HG02588 (cell line): ENCODE measurements around the gene KCNK3.
"Not testable (repeated sequence)": the region's sequence is repeated elsewhere in the genome, so short reads cannot be mapped to it uniquely, and the experiment has no call there.

ENCODE experiments used
- ATAC-seq: cut with Tn5 transposase; IDR thresholded peaks from one replicate; pipeline ENCODE4 v1.9.1; 2021; ENCODE audit warnings: mild to moderate bottlenecking, moderate library complexity; ENCODE audit not compliant: unreplicated experiment

KCNK3 gene

DNA sequence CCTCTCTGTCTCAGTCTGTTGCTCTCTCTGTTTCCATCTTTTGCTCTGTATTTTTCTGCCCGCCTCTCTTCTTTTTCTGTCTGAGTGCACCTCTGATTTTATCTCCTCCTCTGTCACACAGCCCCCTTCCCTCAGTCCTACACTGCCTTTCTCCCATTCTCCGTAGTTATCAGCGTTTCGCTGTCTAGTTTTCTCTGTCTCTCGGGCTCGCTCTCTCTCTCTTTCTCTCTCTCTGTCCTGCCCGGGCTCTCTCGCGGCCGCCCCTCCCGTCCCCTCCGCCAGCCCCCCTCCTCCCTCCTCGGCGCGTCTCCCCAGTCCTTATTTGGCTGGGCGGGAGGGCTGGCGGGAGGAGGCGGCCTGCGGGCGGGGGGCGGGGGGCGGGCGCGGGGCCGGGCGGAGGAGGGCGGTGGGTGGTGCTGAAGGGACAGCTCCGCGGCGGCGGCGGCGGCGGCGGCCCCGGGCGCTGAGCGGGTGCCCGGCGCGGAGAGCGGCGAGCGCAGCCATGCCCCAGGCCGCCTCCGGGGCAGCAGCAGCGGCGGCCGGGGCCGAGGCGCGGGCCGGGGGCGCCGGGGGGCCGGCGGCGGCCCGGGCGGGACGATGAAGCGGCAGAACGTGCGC lies at the start of gene KCNK3:
TSS of gene KCNK3 (plus strand) at position 444 of the 618 bp plus-strand sequence. CDS start at position 598, 154 bp downstream.
- no peak for ATAC-seq

DNA sequence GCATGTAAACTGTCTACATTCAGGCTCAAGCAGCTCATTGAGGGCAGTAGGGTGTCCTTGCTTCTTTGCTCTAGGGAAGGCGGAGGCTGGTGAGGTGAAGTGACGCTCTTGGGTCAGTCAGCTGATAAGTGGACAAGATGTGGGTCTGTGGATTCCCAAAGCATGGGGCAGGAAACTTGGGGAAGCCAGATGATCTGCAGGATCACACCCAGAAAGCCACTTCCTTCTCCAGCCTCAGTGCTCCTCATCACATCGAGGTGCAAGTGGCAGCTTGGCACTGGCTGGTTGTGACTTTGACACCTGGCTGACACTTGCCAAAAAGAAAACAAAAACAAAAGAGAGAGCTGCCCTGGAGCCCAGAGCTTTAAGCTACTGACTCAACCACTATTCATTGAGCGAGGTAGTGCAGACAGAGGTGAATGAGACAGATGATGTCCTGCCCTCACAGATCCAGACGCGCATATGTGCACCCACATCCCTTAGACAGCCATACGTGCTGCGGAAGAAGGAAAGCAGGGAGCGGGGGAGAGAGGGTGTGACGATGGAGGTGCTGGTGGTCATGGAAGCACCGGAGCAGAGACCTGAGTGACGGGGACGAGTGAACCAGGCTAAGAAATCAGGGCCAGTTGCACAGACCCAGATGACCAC lies 48.2 kb upstream of the KCNK3 start:
- no peak for ATAC-seq

DNA sequence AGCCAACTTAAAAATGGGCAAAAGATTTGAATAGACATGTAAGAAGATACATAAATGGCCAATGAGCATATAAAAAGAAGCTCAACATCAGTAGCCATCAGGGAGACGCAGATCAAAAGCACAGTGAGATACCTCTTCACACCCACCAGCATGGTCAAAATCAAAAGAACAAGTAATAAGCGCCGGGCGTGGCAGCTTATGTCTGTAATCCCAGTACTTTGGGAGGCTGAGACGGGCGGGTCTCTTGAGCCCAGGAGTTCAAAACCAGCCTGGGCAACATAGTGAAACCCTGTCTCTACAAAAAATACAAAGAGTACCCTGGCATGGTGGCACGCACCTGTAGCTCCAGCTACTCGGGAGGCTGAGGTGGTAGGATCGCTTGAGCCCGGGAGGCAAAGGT lies 46.8 kb upstream of the KCNK3 start:
- ATAC-seq: no peak

DNA sequence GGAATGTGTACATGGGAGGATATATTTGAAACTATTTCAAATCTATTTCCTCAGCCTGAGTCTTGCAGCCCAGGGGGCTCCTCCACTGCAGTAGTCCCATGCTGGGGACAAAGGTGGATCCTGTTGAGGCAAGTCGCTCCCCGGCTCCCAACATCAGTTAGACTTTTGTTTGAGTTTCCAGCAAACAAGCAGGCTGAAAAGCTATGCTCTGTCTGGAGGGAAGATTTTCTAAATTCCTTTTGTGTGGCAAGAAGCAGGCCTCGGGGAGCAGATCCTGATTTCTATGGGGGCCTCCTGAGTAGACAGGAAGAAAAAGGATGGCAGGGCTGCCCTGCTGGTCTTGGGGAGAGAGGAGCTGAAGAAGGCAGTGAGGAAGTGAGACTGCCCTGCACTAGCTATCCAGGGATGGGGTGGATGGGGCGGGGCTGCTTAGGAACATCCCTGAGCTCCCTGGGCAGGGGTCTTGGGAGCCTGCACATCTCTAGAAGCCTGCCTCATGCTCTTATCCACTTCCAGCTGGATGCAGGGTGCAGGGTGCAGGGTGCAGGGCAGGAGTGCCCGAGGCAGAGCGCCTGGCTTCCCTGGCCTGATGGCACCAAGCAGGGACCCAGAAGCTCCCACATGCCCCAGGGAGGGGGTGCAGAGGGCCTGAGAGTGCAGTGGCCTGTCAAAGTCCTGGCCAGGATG lies 45.4 kb upstream of the KCNK3 start:
- no peak for ATAC-seq

DNA sequence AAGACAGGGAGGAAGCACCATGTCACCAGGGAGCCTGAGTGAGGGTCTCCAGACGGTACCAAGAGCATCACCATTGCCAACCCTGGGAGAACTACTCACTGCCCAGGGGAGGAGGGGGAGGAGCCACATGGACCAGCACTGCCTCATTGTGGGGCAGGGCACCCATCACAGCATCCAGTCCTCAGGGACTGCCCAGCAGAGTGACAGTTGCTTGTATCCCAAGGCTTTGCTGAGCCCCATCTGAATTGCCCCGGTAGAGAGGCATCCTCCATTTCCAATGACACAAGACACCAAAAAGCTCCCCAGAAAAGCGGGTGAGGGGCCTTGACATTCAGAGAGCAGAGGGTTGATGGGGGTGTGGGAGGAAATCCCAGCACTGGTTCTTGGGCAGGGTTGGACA lies 44.5 kb upstream of the KCNK3 start:
- no peak for ATAC-seq

DNA sequence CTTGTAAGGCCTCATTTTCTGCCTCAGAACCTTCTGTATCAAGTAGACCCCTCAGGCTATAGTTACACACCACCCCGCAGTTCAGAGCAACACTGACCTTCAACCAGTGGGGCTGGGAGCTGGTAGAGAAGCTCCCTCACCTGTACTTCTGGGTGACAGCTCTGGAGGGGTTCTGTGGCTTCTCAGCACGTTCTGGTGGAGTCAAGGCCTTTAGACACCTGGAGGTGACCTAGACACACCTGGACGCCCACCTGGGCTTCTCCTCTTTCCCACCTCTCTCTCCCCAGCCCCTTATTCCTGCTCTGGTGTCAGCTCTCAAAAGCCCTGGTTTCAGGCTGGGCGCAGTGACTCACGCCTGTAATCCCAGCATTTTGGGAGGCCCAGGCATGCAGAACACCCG lies 44.0 kb upstream of the KCNK3 start:
- ATAC-seq: no peak

DNA sequence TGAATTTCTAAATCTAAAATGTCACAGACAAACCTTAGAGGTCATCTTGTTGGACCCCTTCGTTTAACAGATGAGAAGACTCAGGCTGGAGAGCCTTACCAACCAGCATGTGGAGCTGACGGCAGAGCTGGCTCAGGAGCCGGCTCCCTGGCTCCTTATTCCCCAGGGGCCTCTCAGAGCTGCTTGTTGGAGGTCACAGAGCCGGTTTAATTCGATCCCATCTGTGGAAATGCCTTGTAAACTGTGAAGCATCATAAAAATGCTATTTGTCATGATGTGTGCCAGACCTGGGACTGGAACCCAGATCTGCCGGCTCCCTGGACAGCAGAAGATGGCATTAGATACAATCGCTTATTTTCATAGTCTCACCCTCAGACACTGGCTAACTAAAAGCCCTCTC lies 43.2 kb upstream of the KCNK3 start:
- ATAC-seq: no peak

DNA sequence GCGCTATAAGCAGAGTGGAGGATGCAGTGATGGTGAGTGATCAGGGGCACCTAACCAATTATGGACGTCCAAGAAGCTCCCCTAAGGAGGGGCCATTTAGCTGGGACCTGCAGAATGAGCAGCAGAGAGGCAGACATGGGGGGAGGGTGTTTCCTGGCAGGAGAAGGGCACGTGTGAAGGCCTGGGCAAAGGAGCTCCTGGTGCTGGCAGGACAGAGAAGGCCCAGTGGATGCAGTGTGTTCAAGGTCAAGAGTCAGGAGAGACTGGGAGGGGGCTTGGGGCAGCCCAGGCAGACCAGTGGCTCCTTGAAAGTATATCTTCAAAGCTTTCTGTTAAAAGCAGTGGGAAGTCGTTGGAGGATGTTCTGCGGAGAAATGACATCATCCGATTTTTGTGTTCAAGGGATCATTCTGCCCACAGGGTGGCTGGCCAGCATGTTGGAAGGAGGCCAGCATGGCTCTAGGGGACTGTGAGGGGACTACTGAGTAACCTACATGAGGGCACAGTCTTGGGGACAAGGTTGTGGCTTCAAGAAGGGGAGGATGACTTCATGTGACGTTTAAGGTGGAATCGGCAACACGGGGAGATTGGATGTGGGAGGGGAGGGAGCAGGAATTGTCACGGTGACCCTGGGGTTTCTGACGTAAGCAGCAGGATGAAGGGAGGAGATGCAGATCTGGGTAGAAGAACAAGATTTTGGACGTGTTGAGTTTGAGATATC lies 42.4 kb upstream of the KCNK3 start:
- ATAC-seq: no peak

DNA sequence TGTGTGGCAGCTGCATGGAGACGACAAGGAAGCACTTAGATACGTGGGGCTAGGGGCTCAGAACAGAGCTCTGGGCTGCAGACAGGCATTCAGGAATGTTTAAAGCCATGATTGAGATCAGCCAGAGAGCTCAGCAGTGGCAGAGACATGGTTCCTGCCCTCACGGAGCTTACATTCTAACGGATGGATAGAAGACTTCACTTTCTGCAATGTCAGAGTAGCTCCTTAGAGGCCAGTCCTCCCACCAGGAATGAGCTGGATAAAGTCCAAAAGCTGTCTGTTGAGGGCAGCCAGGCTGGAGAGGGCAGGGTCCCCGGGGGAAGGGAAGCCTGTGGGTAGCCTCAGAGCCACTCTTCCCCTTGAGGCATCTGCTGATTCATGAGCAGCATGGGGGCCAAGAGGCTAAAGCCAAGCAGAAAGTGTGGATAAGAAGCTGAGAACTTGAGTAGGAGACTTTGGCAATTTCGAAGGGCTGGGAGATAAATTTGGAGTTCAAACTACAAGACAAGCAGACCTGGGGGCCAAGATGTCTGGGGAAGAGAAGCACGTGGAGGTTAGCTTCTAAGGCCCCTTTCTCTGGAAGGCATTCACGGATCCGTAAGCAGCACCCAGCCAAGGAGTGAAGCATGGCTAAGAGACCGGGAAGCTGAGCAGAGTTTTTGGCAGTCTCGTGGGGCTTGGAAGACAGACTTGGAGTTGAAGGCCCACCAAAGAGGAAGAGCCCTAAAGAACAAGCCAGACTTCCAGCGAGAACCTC lies 41.6 kb upstream of the KCNK3 start:
- no peak for ATAC-seq

DNA sequence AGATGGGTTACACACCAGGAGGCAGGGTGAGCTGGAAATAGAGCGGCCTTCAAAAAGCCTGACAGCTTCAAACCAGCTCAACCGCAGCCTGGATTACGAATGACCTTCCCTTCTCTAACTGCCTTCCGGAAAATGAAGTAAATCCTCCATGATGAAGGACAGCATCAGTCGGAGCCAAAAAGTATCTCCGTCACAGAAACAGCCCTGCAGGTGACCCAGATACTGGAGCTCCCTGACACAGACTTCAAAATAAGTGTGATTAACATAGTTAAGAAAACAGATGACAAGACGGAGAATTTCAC lies 41.1 kb upstream of the KCNK3 start:
- ATAC-seq: no peak

DNA sequence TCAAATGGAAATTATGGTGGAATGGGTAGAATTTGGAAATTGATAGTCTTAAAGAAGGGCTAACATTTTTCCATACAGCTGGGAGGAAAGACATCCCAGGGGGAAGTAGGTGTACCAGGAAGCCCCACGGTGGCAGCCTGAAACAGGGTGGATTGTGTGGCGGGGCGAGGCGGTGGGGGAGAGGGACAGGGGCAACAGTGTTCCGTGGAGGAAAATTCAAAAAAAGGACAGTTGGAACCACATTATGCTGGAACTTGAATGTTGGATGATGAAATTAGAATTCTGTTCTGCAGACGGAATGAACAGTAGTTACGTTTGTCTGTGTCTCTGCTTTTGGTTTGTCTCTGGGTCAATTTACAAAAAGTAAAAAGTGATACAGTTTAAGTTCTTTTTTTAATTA lies 40.7 kb upstream of the KCNK3 start:
- no peak for ATAC-seq

DNA sequence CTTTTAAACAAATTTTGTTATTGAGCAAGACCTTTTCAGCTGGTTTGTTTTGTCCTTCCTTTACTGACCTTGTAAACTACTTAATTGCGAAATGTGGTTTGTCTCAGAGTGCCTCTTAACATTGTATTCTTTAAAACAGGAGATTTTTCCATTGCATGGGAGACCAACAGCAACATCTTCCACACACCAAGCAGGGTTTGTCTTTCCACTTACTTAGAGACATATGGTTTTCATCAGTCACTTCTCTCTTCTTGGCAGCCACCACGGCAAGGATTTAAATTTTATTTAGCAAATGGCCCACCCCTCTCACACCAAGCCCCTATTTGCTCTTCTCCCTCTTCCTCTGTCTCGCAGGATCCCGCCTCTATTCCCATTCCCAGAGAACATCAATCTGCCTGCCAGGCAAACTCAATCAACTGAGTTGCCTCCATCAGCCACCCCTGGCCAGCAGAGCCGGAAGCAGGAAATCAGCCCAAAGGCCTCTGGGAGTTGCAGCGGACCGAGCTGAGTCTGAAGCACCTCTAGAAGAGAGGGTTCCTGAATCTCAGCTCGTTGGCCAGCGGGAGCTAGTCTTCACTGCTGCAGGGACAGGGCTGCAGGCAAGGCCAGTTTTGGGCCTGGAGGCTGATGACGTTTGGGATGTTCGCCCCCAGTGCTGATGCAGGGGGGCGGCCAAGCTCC lies 40.0 kb upstream of the KCNK3 start:
- ATAC-seq: no peak

DNA sequence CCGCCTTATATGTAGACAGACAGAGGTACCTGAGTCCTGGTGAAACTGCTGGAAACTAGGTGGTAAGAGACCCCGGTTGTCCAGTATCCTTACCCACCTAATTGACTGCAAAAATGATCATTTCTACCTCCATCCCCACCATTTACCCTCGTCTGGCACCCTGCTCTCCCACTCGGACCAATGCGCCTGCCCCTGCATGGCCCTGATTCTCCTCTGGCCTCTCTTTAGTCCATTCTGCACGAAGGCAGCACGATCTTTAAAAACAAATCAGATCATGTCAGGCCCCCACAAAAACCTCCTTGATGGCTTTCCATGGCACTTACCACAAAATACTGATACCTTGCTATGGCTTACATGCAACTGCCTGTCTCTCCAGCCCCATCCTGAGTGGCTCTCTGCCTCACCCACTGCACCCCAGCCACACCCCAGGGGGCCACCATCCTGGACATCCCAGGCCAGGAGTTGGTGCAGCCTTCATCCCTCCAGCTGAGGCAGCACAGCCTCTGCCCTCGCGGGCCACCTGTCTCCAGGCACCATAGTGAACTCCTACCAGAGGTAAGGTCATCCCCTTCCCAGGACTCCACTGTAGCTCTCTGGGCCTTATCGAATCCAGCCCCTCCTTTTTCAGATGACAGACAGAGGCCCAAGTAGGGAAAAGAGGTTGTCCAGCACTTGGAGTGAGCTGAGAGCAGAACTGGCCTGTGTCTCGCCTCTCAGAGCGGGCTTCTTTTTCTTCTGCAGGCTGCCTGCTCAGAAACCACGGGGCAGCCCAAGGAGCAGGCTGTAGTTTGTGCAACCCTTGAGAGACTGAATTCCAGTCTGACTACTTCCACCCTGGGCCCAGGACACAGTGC lies 39.1 kb upstream of the KCNK3 start:
- ATAC-seq: no peak

DNA sequence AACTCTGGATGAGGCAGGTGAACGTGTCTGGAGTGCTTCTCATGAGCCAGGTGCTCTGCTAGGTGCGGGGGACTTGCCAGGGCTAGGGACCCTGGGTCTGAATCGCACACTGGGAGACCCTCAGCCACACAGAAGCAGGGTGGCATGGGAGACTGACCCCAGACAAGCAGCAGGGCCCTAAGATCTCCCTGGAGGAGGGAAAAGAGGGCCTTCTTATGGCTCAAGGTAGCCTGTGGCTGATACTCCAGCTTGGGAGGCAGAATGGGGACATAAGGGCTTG lies 38.5 kb upstream of the KCNK3 start:
- ATAC-seq: no peak

DNA sequence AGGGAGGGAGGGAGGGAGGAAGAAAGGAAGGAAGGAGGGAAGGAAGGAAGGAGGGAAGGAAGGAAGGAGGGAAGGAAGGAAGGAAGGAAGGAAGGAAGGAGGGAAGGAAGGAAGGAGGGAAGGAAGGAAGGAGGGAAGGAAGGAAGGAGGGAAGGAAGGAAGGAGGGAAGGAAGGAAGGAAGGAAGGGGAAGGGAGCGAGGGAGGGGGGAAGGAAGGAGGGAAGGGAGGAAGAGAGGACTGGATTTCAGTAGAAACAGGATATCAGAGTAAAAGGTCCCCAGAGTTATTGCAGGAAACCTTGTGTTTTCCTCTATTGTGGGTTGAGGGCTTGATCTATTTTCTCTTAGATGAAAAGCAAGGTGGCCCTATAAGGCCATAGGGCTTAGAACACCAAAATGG lies 37.4 kb upstream of the KCNK3 start:
- not testable (repeated sequence) for ATAC-seq

DNA sequence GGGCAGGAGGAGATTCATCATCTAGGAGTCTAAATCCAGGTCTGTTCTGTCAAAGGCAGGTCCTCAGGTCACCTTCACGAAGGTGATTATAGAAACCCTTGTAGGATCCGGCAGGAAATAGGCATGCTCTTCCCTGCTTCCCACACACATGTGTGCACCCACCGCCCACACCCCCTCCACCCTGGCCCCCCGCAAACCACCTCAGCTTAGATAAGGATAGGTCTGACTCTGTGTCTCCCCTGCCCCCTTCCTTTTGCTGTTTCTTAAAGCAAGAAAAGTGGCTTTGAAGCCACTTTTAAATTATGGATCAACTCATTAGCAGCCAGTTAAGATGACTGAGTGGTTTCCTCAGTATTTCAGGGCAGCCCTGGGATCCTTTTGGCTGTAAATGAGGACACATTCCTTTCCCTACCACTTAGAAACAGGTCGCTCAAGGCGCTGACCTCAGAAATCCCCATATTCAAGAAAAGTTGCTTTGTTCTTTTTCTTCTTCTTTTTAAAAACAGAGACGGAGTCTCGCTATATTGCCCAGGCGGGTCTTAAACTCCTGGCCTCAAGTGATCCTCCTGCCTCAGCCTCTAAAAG lies 36.8 kb upstream of the KCNK3 start:
- ATAC-seq: no peak

DNA sequence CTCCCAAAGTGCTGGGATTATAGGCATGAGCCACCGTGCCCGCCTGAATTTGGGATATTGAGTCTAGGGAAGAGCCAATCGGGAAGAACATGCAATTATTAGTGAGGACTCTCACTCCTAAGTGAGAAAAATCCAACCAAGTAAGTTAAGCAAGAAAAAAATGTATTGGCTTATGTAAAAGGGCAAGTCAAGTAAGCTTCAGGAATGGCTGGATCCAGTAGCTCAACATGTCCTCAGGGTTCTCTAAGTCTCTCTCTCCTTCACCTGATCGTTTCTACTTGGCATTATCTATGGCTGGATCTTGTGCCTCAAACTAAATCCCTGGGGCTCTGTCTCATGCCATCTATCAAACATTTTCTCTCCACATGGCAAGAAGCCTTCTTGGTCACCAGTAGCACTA lies 35.3 kb upstream of the KCNK3 start:
- no peak for ATAC-seq

DNA sequence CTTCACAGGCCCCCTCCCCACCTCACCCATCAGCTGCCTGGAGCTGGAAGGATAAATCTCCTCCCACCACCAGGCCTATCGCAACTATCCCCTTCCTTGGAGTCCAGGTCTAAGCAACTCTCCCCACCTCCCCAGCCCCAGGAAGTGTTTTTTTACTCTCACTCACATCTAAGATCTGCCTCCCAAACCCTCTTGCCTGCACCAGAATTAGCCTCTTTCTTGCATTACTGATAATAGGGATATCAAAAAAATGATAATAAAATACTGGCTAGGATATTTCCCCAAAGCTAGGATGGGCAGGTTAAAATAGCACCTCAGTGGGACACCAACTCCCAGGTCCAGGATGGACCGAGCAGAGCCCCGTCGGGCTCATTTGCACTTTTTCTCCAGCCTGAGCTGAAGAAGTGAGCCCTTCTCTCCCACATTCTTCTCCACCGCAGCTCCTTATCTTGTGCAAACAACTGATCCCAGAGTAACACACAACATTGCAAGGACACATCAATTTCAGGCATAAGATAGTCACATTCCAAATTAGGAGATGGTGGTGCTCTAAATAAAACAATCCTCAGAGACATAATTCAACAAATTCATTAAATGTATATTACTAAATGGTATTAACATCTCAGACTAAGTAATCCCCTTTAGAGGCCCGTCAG lies 33.7 kb upstream of the KCNK3 start:
- ATAC-seq: no peak

DNA sequence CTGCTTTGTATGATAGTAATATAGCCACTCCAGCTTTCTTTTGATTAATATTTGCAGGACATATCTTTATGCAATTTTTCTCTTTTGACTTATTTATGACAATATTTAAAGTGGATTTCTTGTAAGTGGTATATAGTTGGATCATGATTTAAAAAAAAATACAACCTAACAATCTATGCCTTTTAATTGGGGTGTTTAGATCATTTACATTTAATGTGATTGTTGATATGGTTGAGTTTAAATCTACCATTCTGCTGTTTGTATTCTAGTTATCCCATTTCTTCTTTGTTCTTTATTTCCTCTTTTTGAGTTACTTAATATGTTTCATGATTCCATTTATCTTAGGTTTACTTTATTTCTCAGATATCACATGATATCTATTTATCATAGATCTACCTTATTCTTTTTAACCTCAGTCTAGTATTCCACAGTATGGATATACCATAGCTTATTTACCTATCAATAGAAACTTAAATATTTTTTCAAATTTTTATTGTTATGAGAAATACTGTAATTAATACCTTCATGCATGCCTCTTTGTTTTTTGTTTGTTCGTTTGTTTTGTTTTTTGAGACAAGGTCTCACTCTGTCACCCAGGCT lies 32.1 kb upstream of the KCNK3 start:
- ATAC-seq: no peak
